GM19468 (cell line): ENCODE measurements around the gene CSTA.
A peak's percentile ranks its signal among the peaks of the same experiment; 100 is the strongest.

Experiments
- ATAC-seq: cut with Tn5 transposase; IDR thresholded peaks from one replicate; pipeline ENCODE4 v1.9.1; 2021; ENCODE audit warnings: mild to moderate bottlenecking, moderate library complexity, moderate number of reproducible peaks; ENCODE audit not compliant: unreplicated experiment; ENCODE audit errors: extremely low read depth

CSTA gene, protein sequence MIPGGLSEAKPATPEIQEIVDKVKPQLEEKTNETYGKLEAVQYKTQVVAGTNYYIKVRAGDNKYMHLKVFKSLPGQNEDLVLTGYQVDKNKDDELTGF

DNA sequence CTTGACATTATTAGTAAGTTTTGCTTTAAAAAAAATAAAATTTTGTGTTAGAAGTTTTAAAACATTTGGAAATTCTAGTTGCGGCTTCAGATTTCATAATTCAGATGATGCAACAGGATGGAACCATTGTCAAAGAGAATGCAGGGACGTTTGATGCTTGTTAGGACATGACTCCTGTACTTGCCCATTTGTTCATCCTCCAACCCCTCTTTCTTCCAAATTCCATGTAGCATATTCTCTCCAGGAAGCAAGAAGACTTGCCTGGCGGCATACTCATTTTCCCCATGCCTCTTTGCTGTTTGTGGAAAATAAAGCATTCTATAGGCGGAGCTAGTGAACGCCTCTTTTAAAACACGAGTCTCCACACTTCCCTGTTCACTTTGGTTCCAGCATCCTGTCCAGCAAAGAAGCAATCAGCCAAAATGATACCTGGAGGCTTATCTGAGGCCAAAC is at the start of gene CSTA:
CSTA (plus strand) TSS at position 378 of the 453 bp plus-strand sequence; CDS start at position 423, 45 bp downstream.
- ATAC-seq, result no peak

DNA sequence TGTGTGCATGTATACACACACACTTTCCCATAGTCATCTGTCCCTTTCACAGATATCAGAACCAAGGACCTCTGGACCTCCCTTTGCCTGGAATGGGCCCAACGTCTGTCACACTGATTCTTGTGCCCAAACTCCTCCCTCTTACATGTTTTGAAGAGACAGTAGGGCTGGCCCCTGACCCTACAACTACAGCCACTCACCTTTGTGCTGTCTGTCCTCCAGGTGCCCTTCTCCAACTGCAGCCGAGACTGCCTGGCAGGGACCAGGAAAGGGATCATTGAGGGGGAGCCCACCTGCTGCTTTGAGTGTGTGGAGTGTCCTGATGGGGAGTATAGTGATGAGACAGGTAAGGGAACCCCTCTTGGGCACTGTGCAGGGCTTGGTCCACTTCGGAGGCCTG is 43.2 kb upstream of the CSTA start:
- no peak for ATAC-seq

DNA sequence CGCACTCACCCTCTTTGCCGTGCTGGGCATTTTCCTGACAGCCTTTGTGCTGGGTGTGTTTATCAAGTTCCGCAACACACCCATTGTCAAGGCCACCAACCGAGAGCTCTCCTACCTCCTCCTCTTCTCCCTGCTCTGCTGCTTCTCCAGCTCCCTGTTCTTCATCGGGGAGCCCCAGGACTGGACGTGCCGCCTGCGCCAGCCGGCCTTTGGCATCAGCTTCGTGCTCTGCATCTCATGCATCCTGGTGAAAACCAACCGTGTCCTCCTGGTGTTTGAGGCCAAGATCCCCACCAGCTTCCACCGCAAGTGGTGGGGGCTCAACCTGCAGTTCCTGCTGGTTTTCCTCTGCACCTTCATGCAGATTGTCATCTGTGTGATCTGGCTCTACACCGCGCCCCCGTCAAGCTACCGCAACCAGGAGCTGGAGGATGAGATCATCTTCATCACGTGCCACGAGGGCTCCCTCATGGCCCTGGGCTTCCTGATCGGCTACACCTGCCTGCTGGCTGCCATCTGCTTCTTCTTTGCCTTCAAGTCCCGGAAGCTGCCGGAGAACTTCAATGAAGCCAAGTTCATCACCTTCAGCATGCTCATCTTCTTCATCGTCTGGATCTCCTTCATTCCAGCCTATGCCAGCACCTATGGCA is 41.1 kb upstream of the CSTA start:
- no peak for ATAC-seq

DNA sequence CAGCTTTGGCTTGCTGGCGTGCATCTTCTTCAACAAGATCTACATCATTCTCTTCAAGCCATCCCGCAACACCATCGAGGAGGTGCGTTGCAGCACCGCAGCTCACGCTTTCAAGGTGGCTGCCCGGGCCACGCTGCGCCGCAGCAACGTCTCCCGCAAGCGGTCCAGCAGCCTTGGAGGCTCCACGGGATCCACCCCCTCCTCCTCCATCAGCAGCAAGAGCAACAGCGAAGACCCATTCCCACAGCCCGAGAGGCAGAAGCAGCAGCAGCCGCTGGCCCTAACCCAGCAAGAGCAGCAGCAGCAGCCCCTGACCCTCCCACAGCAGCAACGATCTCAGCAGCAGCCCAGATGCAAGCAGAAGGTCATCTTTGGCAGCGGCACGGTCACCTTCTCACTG is 40.6 kb upstream of the CSTA start:
- no peak for ATAC-seq

DNA sequence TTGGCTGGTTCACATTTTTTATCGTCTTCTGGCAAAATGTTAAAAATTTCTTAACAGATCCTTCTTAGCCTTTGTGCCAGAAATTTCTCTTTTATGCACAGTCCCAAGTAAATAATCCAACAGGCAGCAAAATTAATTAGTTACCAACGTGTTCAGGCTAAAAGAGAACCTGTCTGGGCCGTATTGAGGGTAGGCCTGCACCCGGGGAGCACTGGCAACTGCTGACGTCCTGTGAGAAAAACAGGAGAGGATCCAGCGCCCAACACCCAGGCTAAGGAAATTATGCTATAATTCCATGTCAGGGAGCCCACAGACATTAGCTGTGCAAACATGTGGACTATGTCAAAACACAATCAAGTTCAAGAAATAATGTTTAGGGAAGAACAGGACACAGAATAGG is 30.7 kb upstream of the CSTA start:
- ATAC-seq, result no peak

DNA sequence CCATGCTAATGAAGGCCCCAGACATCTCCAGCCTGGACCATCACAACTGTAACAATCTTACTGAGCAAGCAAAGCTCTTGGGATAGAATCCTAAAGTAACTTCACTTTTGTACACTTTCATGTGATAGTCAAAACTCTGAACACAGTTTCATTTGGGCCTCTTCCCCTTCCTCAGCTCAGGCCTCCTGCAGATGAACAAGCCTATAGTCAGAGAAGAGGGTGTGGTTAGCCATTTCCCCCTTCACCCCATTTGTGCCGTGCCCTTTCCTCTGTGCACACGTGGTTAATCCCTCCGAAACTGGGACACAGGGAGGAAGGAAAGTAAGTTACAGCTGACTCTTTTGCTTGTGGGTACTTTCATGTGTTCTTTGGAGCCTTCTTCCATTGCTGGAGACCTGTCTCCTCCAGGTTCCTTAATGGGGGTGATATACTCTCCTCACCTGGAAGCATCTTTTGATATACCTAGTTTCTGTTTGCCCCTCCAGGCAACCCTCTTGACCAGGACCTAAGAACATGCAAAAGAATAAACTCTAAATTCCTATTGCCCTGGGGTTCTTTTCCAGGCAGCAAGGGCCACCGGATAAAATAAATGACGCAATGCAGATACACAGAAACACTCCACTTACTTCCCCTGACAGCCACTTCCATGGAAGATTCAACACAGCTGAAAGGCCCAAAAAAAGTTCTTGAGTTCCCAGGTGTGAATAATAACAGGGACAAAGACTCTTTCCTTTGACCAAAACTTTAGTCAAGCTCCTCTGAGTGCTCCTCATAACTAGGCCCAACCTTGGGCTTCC is 29.6 kb upstream of the CSTA start:
- ATAC-seq, result no peak

DNA sequence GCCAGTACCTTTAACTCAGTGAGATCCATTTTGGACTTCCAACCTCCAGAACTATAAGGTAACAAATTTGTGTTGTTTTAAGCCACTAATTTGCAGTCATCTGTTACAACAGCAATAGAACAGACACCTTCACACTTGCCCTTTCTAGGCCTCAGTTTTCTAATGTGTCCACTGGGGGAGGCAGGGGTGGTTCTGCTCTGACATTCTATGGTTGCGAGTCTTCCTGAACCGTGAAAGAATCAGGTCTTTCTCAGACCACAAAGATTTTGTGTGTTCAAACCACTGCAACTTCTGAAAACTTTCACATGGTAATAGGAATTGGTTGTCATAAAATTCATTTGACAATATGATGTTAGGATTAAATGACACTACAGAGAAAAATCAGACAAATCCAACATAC is 26.8 kb upstream of the CSTA start:
- ATAC-seq, result no peak

DNA sequence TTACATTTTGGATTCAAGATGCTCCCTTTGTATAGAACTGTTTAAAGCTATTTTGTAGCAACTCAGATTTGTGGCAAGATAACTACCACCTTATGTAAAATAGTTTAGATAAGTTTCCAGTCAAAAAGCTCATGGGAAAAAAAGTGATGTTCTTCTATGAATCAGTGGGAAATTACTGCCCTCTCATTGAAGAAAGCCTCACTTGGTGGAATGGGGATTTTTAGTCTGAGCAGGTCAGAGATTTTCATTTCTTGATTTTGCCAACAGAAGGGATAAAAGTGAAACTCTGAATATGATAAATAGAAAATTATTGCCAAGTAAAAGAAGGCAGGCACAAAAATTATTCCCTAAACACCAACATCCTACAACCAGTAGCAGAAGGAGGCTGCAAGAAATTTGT is 25.8 kb upstream of the CSTA start:
- no peak for ATAC-seq

DNA sequence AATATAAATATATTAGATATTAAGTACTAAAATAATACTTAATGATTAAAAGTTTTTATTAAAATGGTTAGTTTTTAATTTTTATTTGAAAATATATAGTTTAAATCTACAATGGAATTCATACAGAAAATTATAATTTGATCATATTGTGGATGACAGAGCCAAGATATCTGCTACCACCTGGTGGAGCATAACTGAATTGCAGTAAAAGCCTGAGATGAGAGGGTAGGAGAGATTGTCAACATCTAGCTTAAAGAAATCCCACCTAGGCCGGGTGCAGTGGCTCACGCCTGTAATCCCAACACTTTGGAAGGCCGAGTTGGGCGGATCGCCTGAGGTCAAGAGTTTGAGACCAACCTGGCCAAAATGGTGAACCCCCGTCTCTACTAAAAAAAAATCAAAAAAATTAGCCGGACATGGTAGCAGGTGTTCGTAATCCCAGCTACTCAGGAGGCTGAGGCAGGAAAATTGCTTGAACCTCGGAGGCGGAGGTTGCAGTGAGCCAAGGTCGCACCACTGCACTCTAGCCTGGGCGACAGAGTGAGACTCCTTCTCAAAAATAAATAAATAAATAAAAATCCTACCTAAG is 25.1 kb upstream of the CSTA start:
- ATAC-seq, result no peak

DNA sequence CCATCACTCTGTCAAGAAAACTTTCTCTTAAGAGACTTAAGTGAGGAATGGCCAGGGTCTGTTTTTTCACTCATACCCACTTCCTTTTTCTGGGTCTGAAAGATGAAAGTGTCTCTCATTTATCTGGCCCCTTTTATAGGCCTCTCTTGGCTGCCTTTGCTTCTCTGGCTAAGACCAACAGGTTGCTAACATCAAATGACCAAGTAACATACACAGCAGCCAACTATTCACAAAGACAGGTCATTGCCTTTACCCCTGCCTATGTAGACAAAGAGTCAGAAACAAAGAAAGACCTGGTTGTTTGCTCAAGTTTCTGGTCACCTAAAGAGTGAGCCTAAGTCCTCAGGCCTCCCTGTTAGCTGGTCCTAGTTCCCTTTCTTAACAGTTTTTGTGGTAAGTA is 24.0 kb upstream of the CSTA start:
- ATAC-seq, result peak; percentile 70

DNA sequence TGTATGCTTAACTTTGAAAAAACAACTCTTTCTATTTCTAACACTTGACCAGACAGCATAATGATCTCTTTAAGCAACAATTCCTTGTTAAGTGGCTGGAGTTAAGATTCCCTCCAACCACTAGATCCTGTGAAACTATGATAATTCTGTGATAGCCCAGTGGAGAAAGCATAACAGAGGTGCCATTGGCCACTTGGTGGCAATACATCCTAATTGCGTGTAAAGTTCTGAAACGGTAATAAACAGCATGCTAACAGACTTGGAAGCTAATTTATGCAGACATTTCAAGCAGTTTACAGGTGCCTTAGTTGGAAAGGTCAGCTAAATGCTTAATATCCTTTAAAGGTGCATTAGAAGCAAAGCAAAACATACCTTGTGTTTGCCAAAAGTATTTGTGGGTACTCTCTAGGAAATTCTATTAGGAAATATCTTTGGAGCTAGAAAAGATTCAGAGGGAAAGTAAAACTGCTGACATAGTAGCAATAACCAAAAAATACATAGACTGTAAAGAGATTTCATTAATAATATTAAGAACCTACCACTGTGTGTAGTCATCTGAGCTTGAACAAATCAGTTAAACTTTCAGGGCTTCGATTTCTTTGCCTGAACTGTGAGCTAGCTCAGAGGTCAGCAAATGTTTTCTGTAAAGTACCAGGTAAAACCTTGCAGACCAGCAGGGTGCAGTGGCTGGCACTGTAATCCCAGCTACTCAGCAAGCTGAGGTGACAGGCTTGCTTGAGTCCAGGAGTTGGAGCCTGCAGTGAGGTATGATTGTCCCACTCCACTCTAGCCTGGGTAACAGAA is 19.0 kb upstream of the CSTA start:
- no peak for ATAC-seq

DNA sequence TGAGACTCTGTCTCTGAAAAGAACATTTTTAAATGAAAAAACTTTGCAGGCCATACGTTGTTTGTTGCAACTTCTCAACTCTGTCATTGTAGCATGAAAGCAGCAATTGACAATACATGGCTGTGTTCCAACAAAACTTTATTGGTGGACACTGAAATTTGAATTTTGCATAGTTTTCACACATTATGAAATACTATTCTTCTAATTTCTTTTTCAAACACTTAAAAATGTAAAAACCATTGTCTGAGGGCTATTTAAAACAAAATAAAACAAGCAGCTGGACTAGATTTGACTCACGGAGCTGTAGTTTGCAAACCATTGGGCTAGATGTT is 18.5 kb upstream of the CSTA start:
- ATAC-seq, result no peak

DNA sequence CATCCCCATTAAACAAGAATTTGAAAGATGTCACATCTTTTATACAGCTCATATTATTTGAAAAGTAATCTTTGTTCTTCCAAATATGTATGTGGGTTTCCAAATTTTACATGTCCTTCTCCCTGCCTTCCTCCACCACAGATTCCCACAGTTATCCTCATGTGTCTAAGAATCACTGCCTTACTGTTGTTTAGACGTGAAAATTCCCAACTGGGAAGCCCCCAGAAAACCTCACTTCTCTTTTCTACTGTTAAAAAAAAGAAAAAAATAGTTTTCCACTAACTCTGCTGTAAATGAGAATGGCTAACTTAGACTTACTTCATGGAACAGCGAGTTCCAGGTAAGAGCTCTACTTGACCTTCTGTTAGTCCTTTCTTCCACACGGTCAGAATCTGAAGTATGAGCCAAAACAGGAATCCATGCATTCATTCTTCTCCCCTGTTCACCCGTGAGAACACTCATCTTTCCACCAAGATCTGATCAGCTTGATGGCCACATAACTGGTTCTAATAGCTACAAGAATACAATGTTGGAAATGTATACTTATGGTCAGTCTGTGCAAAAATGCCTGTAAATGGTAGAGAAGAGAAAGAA is 17.9 kb upstream of the CSTA start:
- ATAC-seq, result no peak

DNA sequence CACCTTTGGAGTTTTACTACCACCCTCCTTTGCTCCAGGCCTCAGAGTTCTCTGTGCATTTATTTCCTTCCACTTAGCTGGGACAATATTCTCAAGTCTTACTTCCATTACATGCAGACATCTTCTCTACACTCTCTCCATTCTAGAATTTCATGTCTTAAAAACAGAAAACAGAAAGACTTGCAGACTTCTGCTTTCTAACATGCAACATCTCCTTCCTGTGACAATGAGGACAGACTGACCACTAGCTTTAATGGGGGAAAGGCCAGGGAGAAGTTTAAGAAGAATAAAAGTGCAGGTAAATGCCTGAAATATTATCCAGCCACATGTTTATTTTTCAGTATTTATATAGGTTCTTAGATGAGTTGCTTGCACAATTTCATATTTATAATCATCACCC is 17.1 kb upstream of the CSTA start:
- no peak for ATAC-seq

DNA sequence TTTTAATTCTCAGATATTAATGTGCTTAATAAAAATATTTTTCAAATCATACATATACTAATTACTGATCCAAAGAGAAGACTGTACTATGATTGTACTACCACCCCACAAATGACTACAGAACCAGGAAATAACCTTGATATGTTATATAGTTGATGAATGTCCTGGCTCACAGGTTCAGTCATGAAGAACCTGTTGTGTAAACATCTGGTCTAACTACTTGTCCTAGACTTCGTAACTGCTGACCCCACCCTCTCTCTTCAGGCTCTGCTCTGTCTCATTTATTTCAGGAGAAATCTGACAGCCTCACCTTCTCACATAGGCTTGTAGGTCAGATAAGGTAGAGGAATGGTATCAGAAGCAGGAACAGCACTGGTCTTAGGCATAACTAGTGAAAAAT is 14.7 kb upstream of the CSTA start:
- no peak for ATAC-seq

DNA sequence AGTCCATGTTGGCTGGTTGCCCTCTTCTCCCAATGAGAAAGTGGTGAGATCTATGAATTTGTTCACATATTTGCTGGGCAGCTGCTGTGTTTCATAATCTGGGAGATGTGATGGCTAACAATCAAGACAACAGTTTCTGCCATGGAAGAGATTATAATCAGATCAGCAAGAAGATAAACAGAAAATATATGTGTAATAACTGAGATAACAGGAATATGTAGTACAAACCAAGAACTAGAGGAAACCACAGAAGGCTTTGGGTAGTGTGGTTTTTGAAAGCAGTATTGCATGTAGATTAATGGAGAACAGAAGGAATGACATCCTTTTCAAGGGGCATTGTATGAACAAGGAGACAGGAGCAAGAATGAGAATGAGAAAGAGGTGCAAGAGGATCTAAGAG is 12.2 kb upstream of the CSTA start:
- no peak for ATAC-seq

DNA sequence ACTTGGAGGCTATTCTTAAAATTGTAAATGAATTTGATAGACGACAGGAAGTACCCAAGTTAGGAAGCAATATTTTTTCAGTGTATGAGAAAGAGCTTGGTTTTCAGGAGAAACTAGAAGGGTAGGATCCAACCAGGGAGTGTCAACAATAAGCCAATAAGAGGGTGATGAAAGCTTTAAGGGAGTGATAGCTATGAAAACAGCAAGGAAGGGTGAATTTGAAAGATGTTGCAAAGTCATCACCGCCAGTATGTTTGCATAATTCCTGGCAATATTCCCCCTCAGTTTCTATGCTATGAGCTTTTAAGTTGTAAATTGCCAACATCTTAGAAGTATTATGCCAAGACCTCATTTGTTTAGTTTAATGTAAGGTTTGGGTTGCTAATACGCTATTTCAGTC is 11.8 kb upstream of the CSTA start:
- no peak for ATAC-seq

DNA sequence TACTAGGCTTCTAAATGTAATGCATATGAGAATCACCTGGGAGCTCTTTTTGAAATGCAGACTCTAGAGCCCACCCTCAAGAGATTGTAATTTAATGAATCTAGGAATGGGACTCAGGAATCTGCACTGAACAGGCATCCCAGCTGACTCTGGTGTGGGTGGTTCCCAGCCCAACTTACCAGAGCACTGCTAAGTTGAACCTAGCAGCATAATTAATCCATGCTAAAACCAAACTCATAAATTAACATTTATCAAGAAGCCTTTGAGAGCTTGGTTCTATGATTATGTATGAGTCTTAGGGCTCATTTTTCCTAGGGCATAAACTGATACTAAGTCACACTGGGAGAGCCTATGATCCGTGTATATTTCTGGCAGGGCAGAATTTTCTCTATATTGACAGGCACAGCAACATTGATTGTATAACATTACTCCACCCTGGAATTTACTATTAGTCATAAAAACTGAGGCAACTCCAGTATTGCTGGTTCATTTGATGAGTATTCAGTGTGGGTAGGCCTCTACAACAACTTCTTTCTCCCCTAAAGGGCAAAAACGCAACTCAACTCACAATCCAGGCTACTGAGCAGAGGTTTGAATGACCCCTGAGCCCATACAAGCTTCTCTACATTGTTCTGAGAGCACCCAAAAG is 10.7 kb upstream of the CSTA start:
- no peak for ATAC-seq

DNA sequence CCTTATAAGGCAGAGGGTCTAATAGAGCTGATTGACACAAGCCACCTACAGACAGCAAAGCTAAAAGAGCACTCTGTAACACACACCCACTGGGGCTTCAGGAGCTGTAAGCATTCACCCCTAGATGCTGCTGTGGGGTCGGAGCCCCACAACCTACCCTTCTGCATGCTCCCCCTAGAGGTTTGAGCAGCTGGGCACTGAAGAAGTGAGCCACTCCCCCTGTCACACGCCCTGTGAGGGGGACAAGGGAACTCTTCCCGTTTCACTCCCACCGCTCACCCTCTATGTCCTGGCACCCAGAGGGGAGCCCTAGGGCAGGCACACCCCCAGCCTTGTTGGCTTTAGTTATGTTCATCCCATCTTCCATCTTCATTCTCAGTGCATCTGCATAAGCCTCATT is 9.4 kb upstream of the CSTA start:
- no peak for ATAC-seq

DNA sequence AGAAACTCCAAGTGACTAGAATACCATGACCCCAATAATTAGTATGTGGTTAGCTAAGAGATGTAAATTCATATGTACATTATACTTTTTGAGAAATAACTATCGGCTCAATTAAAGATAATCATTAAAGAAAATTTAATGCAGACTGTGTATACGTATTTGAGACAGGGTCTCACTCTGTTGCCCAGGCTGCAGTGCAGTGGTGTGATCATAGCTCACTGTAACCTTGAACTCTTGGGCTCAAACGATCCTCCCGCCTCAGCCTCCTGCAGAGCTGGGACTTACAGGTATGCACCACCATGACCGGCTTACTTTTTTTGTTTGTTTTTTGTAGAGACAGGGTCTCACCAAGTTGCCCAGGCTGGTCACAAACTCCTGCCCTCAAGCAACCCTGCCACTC is 8.7 kb upstream of the CSTA start:
- ATAC-seq, result no peak
